Keratinocyte (primary cell): ENCODE measurements around the gene OR51V1. TPM values are rescaled to one million over a fixed set of nuclear protein-coding genes. Genes with fewer than 3 reads are reported as not detected.

Source experiments
- DNase-seq: peaks from one replicate; pipeline ENCODE4 v3.0.0-alpha.2; 2011; ENCODE audit warnings: low read depth, missing footprints, low spot score
- FAIRE-seq: peaks from 2 replicates; lab custom pipeline; 2011; peaks lifted over from hg19 to GRCh38; lab: Jason Lieb, UNC
- H2AFZ ChIP-seq: 2 replicates; pipeline ENCODE4 v1.6.0; 2012; ENCODE audit warnings: low read length, control low read depth, inconsistent platforms; ENCODE audit not compliant: control insufficient read depth
- H3K27ac ChIP-seq: 2 replicates; pipeline ENCODE4 v1.5.1; 2011; ENCODE audit warnings: low read length; ENCODE audit not compliant: control insufficient read depth, insufficient read depth
- H3K27me3 ChIP-seq: 3 replicates; pipeline ENCODE4 v1.6.0; 2011; ENCODE audit warnings: low read length; ENCODE audit not compliant: control insufficient read depth, insufficient read depth; ENCODE audit errors: extremely low read depth
- H3K36me3 ChIP-seq, 2 experiments: 2 replicates in 1 of 2; 3 replicates in 1 of 2; pipeline ENCODE4 v1.5.1; 2011; ENCODE audit warnings: low read length in 2 of 2, mild to moderate bottlenecking in 1 of 2; ENCODE audit not compliant: control insufficient read depth in 2 of 2, insufficient read depth in 2 of 2; ENCODE audit errors: extremely low read depth in 1 of 2
- H3K4me1 ChIP-seq: 3 replicates; pipeline ENCODE4 v1.5.1; 2011; ENCODE audit warnings: low read length; ENCODE audit not compliant: control insufficient read depth, insufficient read depth; ENCODE audit errors: extremely low read depth
- H3K4me2 ChIP-seq: 3 replicates; pipeline ENCODE4 v1.6.0; 2011; ENCODE audit warnings: low read depth, low read length; ENCODE audit not compliant: control insufficient read depth, insufficient read depth; ENCODE audit errors: extremely low read depth
- H3K4me3 ChIP-seq, 3 experiments: fragments of 200-600 bp in 1 of 3; sonication (generic) in 1 of 3; 2 replicates in 2 of 3; 3 replicates in 1 of 3; pipeline ENCODE4 v1.5.1; 2011 to 2016; ENCODE audit warnings: low read length in 3 of 3, mild to moderate bottlenecking in 3 of 3, control low read depth in 2 of 3, inconsistent platforms in 1 of 3, low read depth in 1 of 3, mixed read lengths in 1 of 3, mixed run types in 1 of 3, moderate library complexity in 1 of 3; ENCODE audit not compliant: control insufficient read depth in 2 of 3, insufficient read depth in 2 of 3; ENCODE audit errors: extremely low read depth in 1 of 3
- H3K79me2 ChIP-seq: 2 replicates; pipeline ENCODE4 v1.6.0; 2012; ENCODE audit warnings: low read length; ENCODE audit not compliant: control insufficient read depth, insufficient read depth
- H3K9ac ChIP-seq: 3 replicates; pipeline ENCODE4 v1.6.0; 2011; ENCODE audit warnings: low read length; ENCODE audit not compliant: control insufficient read depth, insufficient read depth; ENCODE audit errors: extremely low read depth
- H3K9me1 ChIP-seq: 3 replicates; pipeline ENCODE4 v1.6.0; 2011; ENCODE audit warnings: low read length; ENCODE audit not compliant: control insufficient read depth, insufficient read depth; ENCODE audit errors: extremely low read depth
- H3K9me3 ChIP-seq: 2 replicates; pipeline ENCODE4 v1.5.1; 2012; ENCODE audit warnings: low read depth, low read length; ENCODE audit not compliant: control insufficient read depth
- H4K20me1 ChIP-seq: 3 replicates; pipeline ENCODE4 v1.6.0; 2011; ENCODE audit warnings: low read length; ENCODE audit not compliant: control insufficient read depth, insufficient read depth; ENCODE audit errors: extremely low read depth
- EZH2 ChIP-seq: IDR thresholded peaks from one replicate; pipeline ENCODE4 v1.6.1; 2012; ENCODE audit warnings: inconsistent platforms, mild to moderate bottlenecking, low read length, moderate library complexity
- dilution Hi-C: fragments of 300-500 bp; cut with MboI; formaldehyde crosslinking; loops from one replicate; pipeline ENCODE4 v1.7.0; 2020; ENCODE audit warnings: low sequenced_read_pairs; ENCODE audit not compliant: extremely low pct_ligation_motif_present
- polyA plus RNA-seq, 5 experiments: library from polyadenylated mRNA; depleted of rRNA in 3 of 5; stranded (reverse) in 3 of 5; stranded (forward) in 1 of 5; unstranded in 1 of 5; fragments of >200 nt; gene quantifications; 1 replicate in 1 of 5; 2 replicates in 3 of 5; 3 replicates in 1 of 5; pipeline versions ENCODE4 v1.2.1 to v1.2.3, GENCODE V29; 2011 to 2012; ENCODE audit warnings: missing spikeins in 2 of 5, low read depth in 1 of 5, low replicate concordance in 1 of 5
- TF ChIP-seq, protein P1 (sequence below), 3 experiments: IDR thresholded peaks in 1 of 3; conservative IDR thresholded peaks in 1 of 3; optimal IDR thresholded peaks in 1 of 3; 2 replicates in 2 of 3; 3 replicates in 1 of 3; pipeline versions ENCODE3 to v1.5.1; 2011; ENCODE audit warnings: low read length in 3 of 3, mild to moderate bottlenecking in 3 of 3, moderate library complexity in 2 of 3, control low read depth in 1 of 3, inconsistent platforms in 1 of 3; ENCODE audit not compliant: insufficient read depth in 2 of 3; ENCODE audit errors: extremely low read depth in 1 of 3

OR51V1 gene
- polyA plus RNA-seq, 1 donor (not counting 4 experiments of a cell fraction or from before 2014, with no cell fraction given) = not detected

DNA sequence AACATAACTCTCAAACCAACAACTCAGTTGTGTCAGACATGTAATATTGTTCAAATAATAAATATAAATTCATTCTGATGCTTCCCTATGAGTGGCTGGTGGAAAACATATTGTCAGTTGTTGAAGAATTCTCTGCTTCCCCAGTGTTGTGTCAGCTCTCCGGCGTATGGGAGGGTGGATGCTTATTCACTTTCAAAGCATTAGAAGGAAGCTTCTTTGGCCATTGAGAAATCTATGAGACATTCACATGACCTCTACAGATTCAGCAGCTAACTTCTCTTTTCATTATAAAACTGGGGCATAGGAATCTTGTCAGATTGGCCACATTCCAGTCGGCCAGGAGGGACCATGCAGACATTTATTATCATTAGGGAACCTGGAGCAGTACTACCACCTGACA, 2.9 kb downstream of the OR51V1 start:
- FAIRE-seq = no peak
- TF ChIP-seq, protein P1, sequence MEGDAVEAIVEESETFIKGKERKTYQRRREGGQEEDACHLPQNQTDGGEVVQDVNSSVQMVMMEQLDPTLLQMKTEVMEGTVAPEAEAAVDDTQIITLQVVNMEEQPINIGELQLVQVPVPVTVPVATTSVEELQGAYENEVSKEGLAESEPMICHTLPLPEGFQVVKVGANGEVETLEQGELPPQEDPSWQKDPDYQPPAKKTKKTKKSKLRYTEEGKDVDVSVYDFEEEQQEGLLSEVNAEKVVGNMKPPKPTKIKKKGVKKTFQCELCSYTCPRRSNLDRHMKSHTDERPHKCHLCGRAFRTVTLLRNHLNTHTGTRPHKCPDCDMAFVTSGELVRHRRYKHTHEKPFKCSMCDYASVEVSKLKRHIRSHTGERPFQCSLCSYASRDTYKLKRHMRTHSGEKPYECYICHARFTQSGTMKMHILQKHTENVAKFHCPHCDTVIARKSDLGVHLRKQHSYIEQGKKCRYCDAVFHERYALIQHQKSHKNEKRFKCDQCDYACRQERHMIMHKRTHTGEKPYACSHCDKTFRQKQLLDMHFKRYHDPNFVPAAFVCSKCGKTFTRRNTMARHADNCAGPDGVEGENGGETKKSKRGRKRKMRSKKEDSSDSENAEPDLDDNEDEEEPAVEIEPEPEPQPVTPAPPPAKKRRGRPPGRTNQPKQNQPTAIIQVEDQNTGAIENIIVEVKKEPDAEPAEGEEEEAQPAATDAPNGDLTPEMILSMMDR (optimal IDR thresholded peaks at IDR 0.05 in 1 of 3, IDR thresholded peaks at IDR 0.05 in 1 of 3, conservative IDR thresholded peaks at IDR 0.05 in 1 of 3; ENCODE audit: extremely low read depth in 1 of 3, insufficient read depth in 2 of 3, low read length in 3 of 3) = no peak
- TF ChIP-seq EZH2 = no peak

DNA sequence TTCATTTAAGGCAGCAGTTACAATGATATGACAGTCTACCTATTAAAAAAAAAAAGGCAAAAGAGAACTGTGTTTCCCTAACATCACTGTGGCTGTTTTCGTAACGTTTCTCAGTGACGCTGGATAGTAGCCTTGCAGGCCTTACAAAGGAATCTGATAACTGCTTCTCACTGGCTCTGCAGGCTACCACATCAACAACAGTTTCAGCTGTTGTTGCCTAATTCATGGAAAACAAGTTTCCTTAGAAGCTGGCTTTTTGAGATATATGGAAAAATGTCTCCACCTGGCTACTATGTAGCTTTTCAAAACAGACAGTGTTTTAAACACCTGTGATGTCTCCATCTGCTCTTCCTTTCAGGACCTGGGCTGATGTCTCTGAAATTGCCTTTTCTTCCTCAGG, 3.8 kb downstream of the OR51V1 start:
- Histone ChIP-seq H3K27me3 (no peaks in the 10 kb centered on the region), H3K27ac (no peak overlapping the region), H3K4me2 (no peak overlapping the region), H2AFZ (no peak overlapping the region), H3K9me1 (no peaks in the 10 kb centered on the region), H3K4me3 (no peak overlapping the region), H3K9me3 (no peaks in the 10 kb centered on the region), H3K36me3 (no peaks in the 10 kb centered on the region), H3K9ac (no peak overlapping the region), H4K20me1 (no peaks in the 10 kb centered on the region), H3K79me2 (no peaks in the 10 kb centered on the region), H3K4me1 (no peaks in the 10 kb centered on the region)
- dilution Hi-C loops = no loop called here
- no peak for TF ChIP-seq EZH2
- TF ChIP-seq, protein P1 (optimal IDR thresholded peaks at IDR 0.05 in 1 of 3, IDR thresholded peaks at IDR 0.05 in 1 of 3, conservative IDR thresholded peaks at IDR 0.05 in 1 of 3; ENCODE audit: extremely low read depth in 1 of 3, insufficient read depth in 2 of 3, low read length in 3 of 3) = no peak
- FAIRE-seq (no peak), DNase-seq (no peak)

More for the DNA sequence above, 2.9 kb downstream of the OR51V1 start:
- H3K9me1 ChIP-seq = no peaks in the 10 kb centered on the region
- H4K20me1 ChIP-seq = no peaks in the 10 kb centered on the region
- dilution Hi-C loops = no loop called here
- H3K4me2 ChIP-seq = no peak overlapping the region
- no peak for DNase-seq
- H3K27me3 ChIP-seq = no peaks in the 10 kb centered on the region
- H3K79me2 ChIP-seq = no peaks in the 10 kb centered on the region
- no peak overlapping the region for H3K4me3 ChIP-seq
- H2AFZ ChIP-seq = no peak overlapping the region
- H3K4me1 ChIP-seq = no peaks in the 10 kb centered on the region
- H3K27ac ChIP-seq = no peak overlapping the region
- no peak overlapping the region for H3K9ac ChIP-seq
- H3K9me3 ChIP-seq = no peaks in the 10 kb centered on the region
- no peaks in the 10 kb centered on the region for H3K36me3 ChIP-seq
